Loucy (cell line): ENCODE data around the gene ATP9A.

Experiments used
- H2AFZ ChIP-seq: fragments of 200-600 bp; sonication (generic); 2 replicates; pipeline ENCODE4 v1.6.0; 2016; ENCODE audit warnings: antibody characterized with exemption, mild to moderate bottlenecking, low read length, moderate library complexity
- H3F3A ChIP-seq: fragments of 200-600 bp; 2 replicates; pipeline ENCODE4 v1.6.0; 2016; ENCODE audit warnings: antibody characterized with exemption, low read depth, mild to moderate bottlenecking
- H3K27me3 ChIP-seq: fragments of 200-600 bp; sonication (generic); 2 replicates; pipeline ENCODE4 v1.6.1; 2014; ENCODE audit warnings: low read length, mild to moderate bottlenecking; ENCODE audit not compliant: insufficient read depth, poor library complexity, severe bottlenecking
- H3K36me3 ChIP-seq: fragments of 200-600 bp; sonication (generic); 2 replicates; pipeline ENCODE4 v1.6.1; 2016; ENCODE audit warnings: low read length; ENCODE audit not compliant: insufficient read depth
- H3K4me1 ChIP-seq: fragments of 200-600 bp; sonication (generic); 2 replicates; pipeline ENCODE4 v1.5.1; 2014; ENCODE audit warnings: low read length, mild to moderate bottlenecking; ENCODE audit not compliant: insufficient read depth, poor library complexity, severe bottlenecking
- H3K4me2 ChIP-seq: fragments of 200-600 bp; sonication (generic); 2 replicates; pipeline ENCODE4 v1.6.0; 2014; ENCODE audit warnings: antibody characterized with exemption, low read length, low read depth, mild to moderate bottlenecking; ENCODE audit not compliant: poor library complexity, severe bottlenecking
- H3K4me3 ChIP-seq: fragments of 200-600 bp; sonication (generic); 2 replicates; pipeline ENCODE4 v1.5.1; 2014; ENCODE audit warnings: low read length, mild to moderate bottlenecking, mixed read lengths; ENCODE audit not compliant: poor library complexity, severe bottlenecking
- H3K79me2 ChIP-seq: fragments of 200-600 bp; sonication (generic); 2 replicates; pipeline ENCODE4 v1.6.1; 2014; ENCODE audit warnings: low read length; ENCODE audit not compliant: insufficient read depth
- H3K9ac ChIP-seq: fragments of 200-600 bp; sonication (generic); 2 replicates; pipeline ENCODE4 v1.6.0; 2014; ENCODE audit warnings: mild to moderate bottlenecking, low read depth, low read length, moderate library complexity; ENCODE audit not compliant: poor library complexity, severe bottlenecking
- H3K9me2 ChIP-seq: fragments of 200-600 bp; sonication (generic); replicated peaks from 2 replicates; pipeline ENCODE4 v1.6.1; 2016; ENCODE audit warnings: low read depth, low read length, mixed read lengths
- H3K9me3 ChIP-seq: fragments of 200-600 bp; sonication (generic); 2 replicates; pipeline ENCODE4 v1.6.1; 2014; ENCODE audit warnings: mild to moderate bottlenecking, antibody characterized with exemption, low read length, low read depth; ENCODE audit not compliant: insufficient read depth
- H4K20me1 ChIP-seq: fragments of 200-600 bp; sonication (generic); 2 replicates; pipeline ENCODE4 v1.6.0; 2014; ENCODE audit warnings: antibody characterized with exemption, low read length, mild to moderate bottlenecking; ENCODE audit not compliant: insufficient read depth, poor library complexity, severe bottlenecking
- EZH2phosphoT487 ChIP-seq: fragments of 200-600 bp; IDR thresholded peaks from 2 replicates; pipeline ENCODE4 v1.6.1; 2018; ENCODE audit warnings: antibody characterized with exemption, mild to moderate bottlenecking, moderate library complexity, borderline replicate concordance
- TF ChIP-seq, protein P1 (sequence below): fragments of 200-600 bp; sonication (generic); conservative IDR thresholded peaks from 2 replicates; pipeline ENCODE4 v1.5.1; 2014; ENCODE audit warnings: mild to moderate bottlenecking, antibody characterized with exemption, low read length

Gene ATP9A

DNA sequence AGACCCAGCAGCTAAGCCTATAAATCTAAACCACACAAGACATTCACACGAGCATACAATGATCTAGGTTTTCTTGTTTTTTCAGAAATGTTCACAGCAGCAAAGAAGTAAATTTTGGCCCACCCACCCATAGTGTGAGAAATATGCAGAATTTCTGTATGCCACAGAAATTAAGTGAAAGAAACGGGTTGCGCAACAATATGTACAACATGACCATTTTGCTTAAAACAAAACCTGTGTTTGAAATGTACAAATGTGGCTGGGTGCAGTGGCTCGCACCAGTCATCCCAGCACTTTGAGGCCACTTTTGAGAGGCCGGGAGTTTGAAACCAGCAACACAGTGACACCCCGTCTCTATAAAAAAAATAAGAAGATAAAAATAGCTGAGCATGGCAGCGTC, 24.8 kb upstream of the ATP9A start:
- H3K27me3 ChIP-seq: no peaks in the 10 kb centered on the region
- no peaks in the 10 kb centered on the region for H3K36me3 ChIP-seq
- no peak overlapping the region for H3K4me2 ChIP-seq
- H2AFZ ChIP-seq: no peak overlapping the region
- H3K4me3 ChIP-seq: no peak overlapping the region
- TF ChIP-seq, protein P1, sequence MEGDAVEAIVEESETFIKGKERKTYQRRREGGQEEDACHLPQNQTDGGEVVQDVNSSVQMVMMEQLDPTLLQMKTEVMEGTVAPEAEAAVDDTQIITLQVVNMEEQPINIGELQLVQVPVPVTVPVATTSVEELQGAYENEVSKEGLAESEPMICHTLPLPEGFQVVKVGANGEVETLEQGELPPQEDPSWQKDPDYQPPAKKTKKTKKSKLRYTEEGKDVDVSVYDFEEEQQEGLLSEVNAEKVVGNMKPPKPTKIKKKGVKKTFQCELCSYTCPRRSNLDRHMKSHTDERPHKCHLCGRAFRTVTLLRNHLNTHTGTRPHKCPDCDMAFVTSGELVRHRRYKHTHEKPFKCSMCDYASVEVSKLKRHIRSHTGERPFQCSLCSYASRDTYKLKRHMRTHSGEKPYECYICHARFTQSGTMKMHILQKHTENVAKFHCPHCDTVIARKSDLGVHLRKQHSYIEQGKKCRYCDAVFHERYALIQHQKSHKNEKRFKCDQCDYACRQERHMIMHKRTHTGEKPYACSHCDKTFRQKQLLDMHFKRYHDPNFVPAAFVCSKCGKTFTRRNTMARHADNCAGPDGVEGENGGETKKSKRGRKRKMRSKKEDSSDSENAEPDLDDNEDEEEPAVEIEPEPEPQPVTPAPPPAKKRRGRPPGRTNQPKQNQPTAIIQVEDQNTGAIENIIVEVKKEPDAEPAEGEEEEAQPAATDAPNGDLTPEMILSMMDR: no peak
- TF ChIP-seq EZH2phosphoT487: no peak
- no peak overlapping the region for H3K9ac ChIP-seq
- H4K20me1 ChIP-seq: no peaks in the 10 kb centered on the region
- H3K4me1 ChIP-seq: peaks cover 7% of the 10 kb centered on the region
- no peaks in the 10 kb centered on the region for H3K9me3 ChIP-seq
- H3F3A ChIP-seq: no peaks in the 10 kb centered on the region
- no peaks in the 10 kb centered on the region; the same call in 1 of the 2 replicates for H3K9me2 ChIP-seq
- H3K79me2 ChIP-seq: no peaks in the 10 kb centered on the region

- Histone ChIP-seq H3K36me3 (no peaks in the 10 kb centered on the region), H3K9me2 (no peaks in the 10 kb centered on the region; the same call in 1 of the 2 replicates), H2AFZ (no peak overlapping the region), H3K4me1 (no peaks in the 10 kb centered on the region), H4K20me1 (no peaks in the 10 kb centered on the region), H3K27me3 (no peaks in the 10 kb centered on the region), H3K4me2 (no peak overlapping the region), H3K4me3 (no peak overlapping the region), H3K9me3 (no peaks in the 10 kb centered on the region), H3F3A (no peaks in the 10 kb centered on the region), H3K9ac (no peak overlapping the region), H3K79me2 (no peaks in the 10 kb centered on the region)
- TF ChIP-seq EZH2phosphoT487: no peak
- TF ChIP-seq, protein P1: no peak
These were observed 23.4 kb upstream of the ATP9A start for GRCh38 chr20:51791626-51792025.

GRCh38 chr20:51790256-51790655, 22.1 kb upstream of the ATP9A start:
- Histone ChIP-seq H3K36me3 (no peaks in the 10 kb centered on the region), H2AFZ (no peak overlapping the region), H3K4me3 (no peak overlapping the region), H3K4me2 (no peak overlapping the region), H4K20me1 (no peaks in the 10 kb centered on the region), H3K9ac (no peak overlapping the region), H3K4me1 (no peaks in the 10 kb centered on the region), H3K27me3 (no peaks in the 10 kb centered on the region), H3F3A (no peaks in the 10 kb centered on the region), H3K9me3 (no peaks in the 10 kb centered on the region), H3K9me2 (no peaks in the 10 kb centered on the region; the same call in 1 of the 2 replicates), H3K79me2 (no peaks in the 10 kb centered on the region)
- no peak for TF ChIP-seq EZH2phosphoT487
- TF ChIP-seq, protein P1: no peak
